Gastrocnemius medialis (tissue), 4 donors: Measurements from ENCODE around the gene AKAP8L. TPM values are rescaled to one million over a fixed set of nuclear protein-coding genes. Genes with fewer than 3 reads are reported as not detected.

Source experiments
- ATAC-seq, 2 donors: fragments of 150-250 bp; one replicate each; pipeline ENCODE4 v1.9.1; 2016
- DNase-seq, 2 donors: peaks; one replicate each; pipeline ENCODE4 v3.0.0-alpha.2; 2019
- H3K27ac ChIP-seq, 4 donors: fragments of 200-600 bp; sonication (generic); 1 replicate in 1 of 4; 2 replicates in 3 of 4; pipeline ENCODE4 v1.5.1; 2016 to 2018; ENCODE audit warnings: mild to moderate bottlenecking in 2 of 4, moderate library complexity in 1 of 4
- H3K27me3 ChIP-seq, 3 donors: fragments of 200-600 bp; sonication (generic) in 2 of 3; 1 replicate in 1 of 3; 2 replicates in 2 of 3; pipeline versions ENCODE4 v1.5.1 to v1.6.0; 2016 to 2019; ENCODE audit warnings: mild to moderate bottlenecking in 1 of 3, moderate library complexity in 1 of 3
- H3K36me3 ChIP-seq, 2 donors: fragments of 200-600 bp; sonication (generic) in 1 of 2; one replicate each; pipeline ENCODE4 v1.5.1; 2017 to 2018
- H3K4me1 ChIP-seq, 2 donors: fragments of 200-600 bp; sonication (generic) in 1 of 2; one replicate each; pipeline ENCODE4 v1.5.1; 2016 to 2017; ENCODE audit warnings: mild to moderate bottlenecking in 2 of 2
- H3K4me3 ChIP-seq, 4 donors: fragments of 200-600 bp; sonication (generic) in 3 of 4; 1 replicate in 1 of 4; 2 replicates in 3 of 4; pipeline ENCODE4 v1.5.1; 2016 to 2019; ENCODE audit warnings: mild to moderate bottlenecking in 2 of 4
- H3K9me3 ChIP-seq, 3 donors: fragments of 200-600 bp; sonication (generic) in 2 of 3; 1 replicate in 1 of 3; 2 replicates in 2 of 3; pipeline ENCODE4 v1.5.1; 2016 to 2019
- POLR2A ChIP-seq, 2 donors: fragments of 450-650 bp; IDR thresholded peaks; one replicate each; pipeline ENCODE4 v1.6.1; 2017; ENCODE audit warnings: antibody characterized with exemption in 2 of 2, mild to moderate bottlenecking in 2 of 2, moderate library complexity in 2 of 2
- in situ Hi-C, 4 donors: fragments of 200-750 bp; cut with MboI; loops; one replicate each; pipeline versions ENCODE4 v1.15.0 to v1.8.0; 2017; ENCODE audit warnings: low sequenced_read_pairs in 4 of 4
- intact Hi-C: fragments of 100-400 bp; cut with DNase I; formaldehyde crosslinking; loops from one replicate; pipeline ENCODE4 v1.15.1; 2023; ENCODE audit warnings: low total_unique reads
- total RNA-seq, 4 donors: library from RNA; depleted of rRNA; stranded (reverse); fragments of >200 nt; gene quantifications; one replicate each; pipeline versions ENCODE4 v1.1.0 to v1.2.3, GENCODE V29; 2016
- TF ChIP-seq, protein P1 (sequence below), 5 experiments: fragments of 450-650 bp in 3 of 5; fragments of 200-600 bp in 2 of 5; sonication (generic) in 2 of 5; IDR thresholded peaks in 4 of 5; conservative IDR thresholded peaks in 1 of 5; 1 replicate in 4 of 5; 2 replicates in 1 of 5; pipeline ENCODE4 v1.5.1; 2016 to 2019; ENCODE audit warnings: antibody characterized with exemption in 5 of 5, mild to moderate bottlenecking in 3 of 5, moderate library complexity in 3 of 5

Gene AKAP8L
- total RNA-seq, 4 donors from 2014 or later = 69.3 to 142 (median 85.6) TPM

GRCh38 chr19:15436012-15436825 is 17.4 kb upstream of the AKAP8L start:
- Histone ChIP-seq H3K27ac (no peak overlapping the region), H3K36me3 (peaks cover 0 to 4% of the 10 kb centered on the region in 2 donors), H3K4me3 (no peak overlapping the region), H3K27me3 (no peaks in the 10 kb centered on the region), H3K9me3 (no peaks in the 10 kb centered on the region), H3K4me1 (peaks cover 7 to 9% of the 10 kb centered on the region in 2 donors)
- no peak for DNase-seq
- intact Hi-C loops = no loop called here
- in situ Hi-C loops = loop anchor here in 2 of 4 donors (10.0 to 25.0 kb wide), 2 partner anchors 61 to 174 kb away; partner anchors contain the start of gene AKAP8 (in 1 of the 2)
- ATAC-seq = no peak
- no peak for TF ChIP-seq POLR2A (IDR thresholded peaks at IDR 0.05)
- TF ChIP-seq, protein P1, sequence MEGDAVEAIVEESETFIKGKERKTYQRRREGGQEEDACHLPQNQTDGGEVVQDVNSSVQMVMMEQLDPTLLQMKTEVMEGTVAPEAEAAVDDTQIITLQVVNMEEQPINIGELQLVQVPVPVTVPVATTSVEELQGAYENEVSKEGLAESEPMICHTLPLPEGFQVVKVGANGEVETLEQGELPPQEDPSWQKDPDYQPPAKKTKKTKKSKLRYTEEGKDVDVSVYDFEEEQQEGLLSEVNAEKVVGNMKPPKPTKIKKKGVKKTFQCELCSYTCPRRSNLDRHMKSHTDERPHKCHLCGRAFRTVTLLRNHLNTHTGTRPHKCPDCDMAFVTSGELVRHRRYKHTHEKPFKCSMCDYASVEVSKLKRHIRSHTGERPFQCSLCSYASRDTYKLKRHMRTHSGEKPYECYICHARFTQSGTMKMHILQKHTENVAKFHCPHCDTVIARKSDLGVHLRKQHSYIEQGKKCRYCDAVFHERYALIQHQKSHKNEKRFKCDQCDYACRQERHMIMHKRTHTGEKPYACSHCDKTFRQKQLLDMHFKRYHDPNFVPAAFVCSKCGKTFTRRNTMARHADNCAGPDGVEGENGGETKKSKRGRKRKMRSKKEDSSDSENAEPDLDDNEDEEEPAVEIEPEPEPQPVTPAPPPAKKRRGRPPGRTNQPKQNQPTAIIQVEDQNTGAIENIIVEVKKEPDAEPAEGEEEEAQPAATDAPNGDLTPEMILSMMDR (IDR thresholded peaks at IDR 0.05 in 4 of 5, conservative IDR thresholded peaks at IDR 0.05 in 1 of 5) = no peak

- Histone ChIP-seq H3K27ac (peak overlapping the region; percentile 90 to 96 (median 94)), H3K9me3 (no peaks in the 10 kb centered on the region), H3K36me3 (peaks cover 0 to 4% of the 10 kb centered on the region in 2 donors), H3K4me3 (peak overlapping the region; percentile 64 to 80 (median 74)), H3K4me1 (peaks cover 17 to 21% of the 10 kb centered on the region in 2 donors), H3K27me3 (no peaks in the 10 kb centered on the region)
- TF ChIP-seq, protein P1 (IDR thresholded peaks at IDR 0.05 in 4 of 5, conservative IDR thresholded peaks at IDR 0.05 in 1 of 5) = no peak
- TF ChIP-seq POLR2A (IDR thresholded peaks at IDR 0.05) = no peak
- intact Hi-C loops = loop anchor here (2.0 kb wide), 1 partner anchor 13 kb away; no protein-coding TSS in a partner anchor
- in situ Hi-C loops = loop anchor here in 2 of 4 donors (10.0 to 25.0 kb wide), 2 partner anchors 59 to 171 kb away; partner anchors contain the start of gene AKAP8 (in 1 of the 2)
- DNase-seq (no peak), ATAC-seq (no peak)
Measured at GRCh38 chr19:15433519-15434069, 14.8 kb upstream of the AKAP8L start.

DNA sequence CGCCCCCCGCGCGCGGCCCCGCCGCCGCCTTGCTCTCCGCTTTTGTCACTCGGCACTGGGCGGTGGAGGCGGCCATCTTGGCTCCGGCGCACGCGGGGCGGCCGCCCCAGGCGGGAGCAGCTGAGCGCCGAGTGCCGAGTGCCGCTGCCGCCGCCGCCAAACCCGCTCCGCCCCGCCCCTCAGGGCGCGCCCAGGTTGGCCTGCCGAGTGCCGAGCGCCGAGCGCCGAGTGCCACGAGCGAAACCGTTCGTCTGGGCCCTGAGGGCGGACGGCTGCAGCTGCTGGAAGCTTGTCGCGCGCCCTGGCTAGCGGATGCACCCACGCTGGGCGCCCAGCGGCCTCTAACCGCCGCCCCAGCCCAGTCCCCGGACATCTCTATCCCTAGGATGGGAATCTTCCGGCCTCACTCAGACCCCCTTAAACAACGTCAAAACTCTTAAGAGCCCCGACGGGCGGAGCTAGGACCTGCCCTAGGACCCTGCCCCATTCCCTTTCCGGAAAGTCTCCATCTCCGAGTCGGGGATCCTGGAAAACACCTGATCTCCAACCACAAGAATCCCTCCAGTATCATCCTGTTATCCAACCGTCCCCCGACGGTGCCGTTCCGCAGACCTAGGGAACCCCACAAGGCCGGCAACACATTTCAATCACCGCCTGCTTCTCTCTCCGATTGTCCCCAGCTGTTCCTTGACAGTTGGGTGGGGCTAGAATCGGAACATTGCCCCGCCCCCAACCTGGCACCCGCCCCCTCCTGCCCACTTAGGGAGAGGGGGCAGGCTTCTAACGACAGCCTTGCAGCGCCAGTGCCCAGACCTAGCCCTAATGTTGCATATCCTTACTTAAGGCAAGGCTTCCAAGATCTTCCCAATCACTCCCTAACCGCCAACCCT is 14.1 kb upstream of the AKAP8L start:
- TF ChIP-seq POLR2A (IDR thresholded peaks at IDR 0.05) = peak; percentile 48 to 66
- TF ChIP-seq, protein P1 (IDR thresholded peaks at IDR 0.05 in 4 of 5, conservative IDR thresholded peaks at IDR 0.05 in 1 of 5) = peak in 1 of 5 experiments; percentile 4
- Histone ChIP-seq H3K4me1 (peaks cover 17 to 21% of the 10 kb centered on the region in 2 donors), H3K27me3 (no peaks in the 10 kb centered on the region), H3K9me3 (no peaks in the 10 kb centered on the region), H3K4me3 (peak overlapping the region; percentile 64 to 80 (median 74)), H3K36me3 (peaks cover 0 to 5% of the 10 kb centered on the region in 2 donors), H3K27ac (peak overlapping the region; percentile 90 to 96 (median 94))
- ATAC-seq (peak; percentile 82 to 84), DNase-seq (peak; percentile 83 to 88)
- in situ Hi-C loops = loop anchor here in 2 of 4 donors (10.0 to 25.0 kb wide), 2 partner anchors 58 to 171 kb away; partner anchors contain the start of gene AKAP8 (in 1 of the 2)
- intact Hi-C loops = loop anchor here (1.0 to 2.0 kb wide), 2 partner anchors 14 kb away; no protein-coding TSS in a partner anchor

- intact Hi-C loops = loop anchor here (1.0 to 2.0 kb wide), 2 partner anchors 13 to 15 kb away; no protein-coding TSS in a partner anchor
- peaks cover 17 to 18% of the 10 kb centered on the region in 2 donors for H3K4me1 ChIP-seq
- DNase-seq (no peak), ATAC-seq (no peak)
- H3K9me3 ChIP-seq = no peaks in the 10 kb centered on the region
- in situ Hi-C loops = loop anchor here in 2 of 4 donors (10.0 to 25.0 kb wide), 2 partner anchors 57 to 170 kb away; partner anchors contain the start of gene AKAP8 (in 1 of the 2)
- peak overlapping the region; percentile 77 to 90 (median 87) for H3K27ac ChIP-seq
- TF ChIP-seq POLR2A (IDR thresholded peaks at IDR 0.05) = no peak
- TF ChIP-seq, protein P1 (IDR thresholded peaks at IDR 0.05 in 4 of 5, conservative IDR thresholded peaks at IDR 0.05 in 1 of 5) = no peak
- H3K27me3 ChIP-seq = no peaks in the 10 kb centered on the region
- H3K4me3 ChIP-seq = peak overlapping the region; percentile 77 to 98 (median 90)
- H3K36me3 ChIP-seq = peaks cover 0 to 13% of the 10 kb centered on the region in 2 donors
Measured at GRCh38 chr19:15432018-15432494, 13.3 kb upstream of the AKAP8L start.
